HG03045 (cell line): ENCODE measurements around the gene GAS2L2.

ENCODE experiments used
- ATAC-seq: cut with Tn5 transposase; IDR thresholded peaks from one replicate; pipeline ENCODE4 v1.9.1; 2021; ENCODE audit warnings: mild to moderate bottlenecking, moderate library complexity; ENCODE audit not compliant: unreplicated experiment

GAS2L2 gene

GRCh38 chr17:35701491-35701890 lies 51.5 kb downstream of the GAS2L2 start:
- ATAC-seq: no peak

GRCh38 chr17:35700150-35700549 lies 52.9 kb downstream of the GAS2L2 start:
- ATAC-seq: no peak

GRCh38 chr17:35698800-35699199 lies 54.2 kb downstream of the GAS2L2 start:
- ATAC-seq: no peak

GRCh38 chr17:35695613-35696012 lies 57.4 kb downstream of the GAS2L2 start:
- no peak for ATAC-seq

GRCh38 chr17:35694906-35695305 lies 58.1 kb downstream of the GAS2L2 start:
- ATAC-seq: no peak
